CD8-positive, alpha-beta memory T cell (primary cell): ENCODE measurements around the gene XBP1. TPM values are rescaled to one million over a fixed set of nuclear protein-coding genes. Genes with fewer than 3 reads are reported as not detected.
"Not testable (repeated sequence)": the region's sequence is repeated elsewhere in the genome, so short reads cannot be mapped to it uniquely, and the experiment has no call there.

Experiments used
- CTCF ChIA-PET: fragments of 350-600 bp; sonication (Branson Sonifier 250); formaldehyde crosslinking; loops from one replicate; lab custom pipeline; 2021; ENCODE audit warnings: antibody characterized with exemption; lab: Charles Lee
- POLR2A ChIA-PET: fragments of 350-600 bp; sonication (Branson Sonifier 250); formaldehyde crosslinking; loops from one replicate; lab custom pipeline; 2021; ENCODE audit warnings: antibody characterized with exemption; lab: Charles Lee
- DNase-seq, 5 donors: peaks; one replicate each; pipeline versions ENCODE4 v3.0.0 to v3.0.0-alpha.2; 2020 to 2022; ENCODE audit warnings: mixed read lengths in 1 of 5
- H3K27ac ChIP-seq: one replicate; pipeline ENCODE4 v1.7.0; 2013; ENCODE audit warnings: low read depth, mild to moderate bottlenecking, low read length, moderate library complexity
- H3K27me3 ChIP-seq: 2 replicates; pipeline ENCODE4 v1.7.0; 2013; ENCODE audit warnings: low read length, mild to moderate bottlenecking; ENCODE audit not compliant: insufficient read depth, poor library complexity, severe bottlenecking
- H3K36me3 ChIP-seq: 2 replicates; pipeline ENCODE4 v1.7.0; 2013; ENCODE audit warnings: mild to moderate bottlenecking, low read length, moderate library complexity; ENCODE audit not compliant: insufficient read depth
- H3K4me1 ChIP-seq: 2 replicates; pipeline ENCODE4 v1.7.0; 2013; ENCODE audit warnings: mild to moderate bottlenecking, low read length, moderate library complexity; ENCODE audit not compliant: insufficient read depth
- H3K4me3 ChIP-seq: 2 replicates; pipeline ENCODE4 v1.7.0; 2013; ENCODE audit warnings: mild to moderate bottlenecking, low read length
- H3K9me3 ChIP-seq: 2 replicates; pipeline ENCODE4 v1.7.0; 2013; ENCODE audit warnings: mild to moderate bottlenecking, low read length
- H3K27ac Mint-ChIP-seq, 8 donors: one replicate each; pipeline ENCODE4 v1.8.0; 2020 to 2021; ENCODE audit warnings: mixed read lengths in 8 of 8, mild to moderate bottlenecking in 6 of 8, inconsistent platforms in 3 of 8, moderate library complexity in 3 of 8
- H3K27me3 Mint-ChIP-seq, 2 donors: one replicate each; pipeline ENCODE4 v1.8.0; 2020 to 2021; ENCODE audit warnings: mixed read lengths in 2 of 2, mild to moderate bottlenecking in 1 of 2, moderate library complexity in 1 of 2
- H3K36me3 Mint-ChIP-seq, 3 donors: one replicate each; pipeline ENCODE4 v1.8.0; 2020 to 2021; ENCODE audit warnings: mixed read lengths in 3 of 3, inconsistent platforms in 1 of 3, mild to moderate bottlenecking in 1 of 3
- H3K4me1 Mint-ChIP-seq, 3 donors: one replicate each; pipeline ENCODE4 v1.8.0; 2020 to 2021; ENCODE audit warnings: mixed read lengths in 3 of 3, inconsistent platforms in 1 of 3, mild to moderate bottlenecking in 1 of 3
- H3K4me3 Mint-ChIP-seq, 7 donors: one replicate each; pipeline ENCODE4 v1.8.0; 2020 to 2021; ENCODE audit warnings: mixed read lengths in 7 of 7, mild to moderate bottlenecking in 6 of 7, moderate library complexity in 4 of 7, inconsistent platforms in 2 of 7
- H3K9me3 Mint-ChIP-seq, 5 donors: one replicate each; pipeline ENCODE4 v1.8.0; 2020 to 2022; ENCODE audit warnings: mixed read lengths in 5 of 5, mild to moderate bottlenecking in 3 of 5, moderate library complexity in 2 of 5, inconsistent platforms in 1 of 5
- polyA plus RNA-seq: library from polyadenylated mRNA; unstranded; fragments of 300-500 nt; fragmentation: Illumina TruSeq; gene quantifications from one replicate; pipeline ENCODE4 v1.2.3, GENCODE V29; 2021
- total RNA-seq, 2 experiments: library from RNA; stranded (reverse); gene quantifications; one replicate each; pipeline ENCODE4 v1.2.3, GENCODE V29; 2021

Gene XBP1
- total and polyA plus RNA-seq, 3 experiments from 2014 or later: 67.3 to 395 (median 71.4) TPM

- H3K27me3 Mint-ChIP-seq, POLR2A ChIA-PET, H3K9me3 ChIP-seq, DNase-seq, CTCF ChIA-PET, H3K9me3 Mint-ChIP-seq, H3K36me3 ChIP-seq, H3K4me3 ChIP-seq, H3K4me3 Mint-ChIP-seq, H3K27ac ChIP-seq, H3K27me3 ChIP-seq: not testable (repeated sequence)
- H3K27ac Mint-ChIP-seq: peak overlapping the region in 2 of 8 donors; percentile 23 to 79
- peaks cover 47% of the 10 kb centered on the region for H3K4me1 ChIP-seq
- peaks cover 28 to 58% (median 37%) of the 10 kb centered on the region in 3 donors for H3K4me1 Mint-ChIP-seq
- peaks cover 2 to 11% (median 3%) of the 10 kb centered on the region in 3 donors for H3K36me3 Mint-ChIP-seq
These were observed 24.1 kb upstream of the XBP1 start for GRCh38 chr22:28824455-28824854.

- H3K27ac ChIP-seq: no peak overlapping the region
- peak overlapping the region in 5 of 7 donors; percentile 21 to 68 (median 59) for H3K4me3 Mint-ChIP-seq
- CTCF ChIA-PET: interaction anchor here (1.0 kb wide), 1 partner anchor 51 kb away, joined by 3 read pairs; the partner anchor contains the start of gene CCDC117
These were observed 22.7 kb upstream of the XBP1 start for GRCh38 chr22:28822930-28823551.

GRCh38 chr22:28821452-28821851, 21.1 kb upstream of the XBP1 start:
- ChIA-PET CTCF (interaction anchor here (1.4 kb wide), 1 partner anchor 9 kb away, joined by 3 read pairs; no protein-coding TSS in a partner anchor), POLR2A (no interaction called here)
- no peaks in the 10 kb centered on the region for H3K27me3 ChIP-seq
- H3K27ac ChIP-seq: no peak overlapping the region
- no peaks in the 10 kb centered on the region for H3K9me3 Mint-ChIP-seq
- no peaks in the 10 kb centered on the region for H3K9me3 ChIP-seq
- H3K36me3 ChIP-seq: no peaks in the 10 kb centered on the region
- peaks cover 42 to 68% (median 49%) of the 10 kb centered on the region in 3 donors for H3K4me1 Mint-ChIP-seq
- DNase-seq: no peak
- peaks cover 2 to 14% (median 3%) of the 10 kb centered on the region in 3 donors for H3K36me3 Mint-ChIP-seq
- peaks cover 63% of the 10 kb centered on the region for H3K4me1 ChIP-seq
- H3K27ac Mint-ChIP-seq: peak overlapping the region in 4 of 8 donors; percentile 26 to 52 (median 36)
- no peak overlapping the region for H3K4me3 Mint-ChIP-seq
- peaks cover 0 to 1% of the 10 kb centered on the region in 2 donors for H3K27me3 Mint-ChIP-seq
- H3K4me3 ChIP-seq: no peak overlapping the region

More at GRCh38 chr22:28822930-28823551, 22.7 kb upstream of the XBP1 start:
- peak in 2 of 5 donors; percentile 42 to 82 for DNase-seq
- H3K4me1 Mint-ChIP-seq: peaks cover 37 to 66% (median 45%) of the 10 kb centered on the region in 3 donors
- POLR2A ChIA-PET: interaction anchor here (1.2 kb wide), 1 partner anchor 23 kb away, joined by 5 read pairs; the partner anchor contains the start of gene XBP1
- Histone ChIP-seq H3K4me1 (peaks cover 54% of the 10 kb centered on the region), H3K4me3 (no peak overlapping the region), H3K27me3 (no peaks in the 10 kb centered on the region), H3K36me3 (no peaks in the 10 kb centered on the region), H3K9me3 (no peaks in the 10 kb centered on the region)
- peak overlapping the region in 7 of 8 donors; percentile 76 to 95 (median 89) for H3K27ac Mint-ChIP-seq
- H3K9me3 Mint-ChIP-seq: no peaks in the 10 kb centered on the region
- peaks cover 0 to 1% of the 10 kb centered on the region in 2 donors for H3K27me3 Mint-ChIP-seq
- H3K36me3 Mint-ChIP-seq: peaks cover 2 to 11% (median 3%) of the 10 kb centered on the region in 3 donors

GRCh38 chr22:28820885-28821284, 20.5 kb upstream of the XBP1 start:
- Histone ChIP-seq H3K9me3 (no peaks in the 10 kb centered on the region), H3K4me1 (peaks cover 63% of the 10 kb centered on the region), H3K36me3 (no peaks in the 10 kb centered on the region), H3K4me3 (no peak overlapping the region), H3K27ac (no peak overlapping the region), H3K27me3 (no peaks in the 10 kb centered on the region)
- ChIA-PET CTCF (interaction anchor here (1.0 to 1.4 kb wide), 2 partner anchors 9 kb away, joined by 3 read pairs; no protein-coding TSS in a partner anchor), POLR2A (no interaction called here)
- H3K36me3 Mint-ChIP-seq: peaks cover 2 to 14% (median 3%) of the 10 kb centered on the region in 3 donors
- H3K9me3 Mint-ChIP-seq: no peaks in the 10 kb centered on the region
- no peak for DNase-seq
- H3K27ac Mint-ChIP-seq: peak overlapping the region in 3 of 8 donors; percentile 45 to 86 (median 69)
- peaks cover 42 to 65% (median 47%) of the 10 kb centered on the region in 3 donors for H3K4me1 Mint-ChIP-seq
- peaks cover 0 to 1% of the 10 kb centered on the region in 2 donors for H3K27me3 Mint-ChIP-seq
- no peak overlapping the region for H3K4me3 Mint-ChIP-seq

GRCh38 chr22:28819253-28820096, 19.1 kb upstream of the XBP1 start:
- Mint-ChIP-seq H3K27ac (peak overlapping the region in 5 of 8 donors; percentile 23 to 75 (median 64)), H3K4me1 (peaks cover 51 to 72% (median 60%) of the 10 kb centered on the region in 3 donors), H3K27me3 (peaks cover 0 to 1% of the 10 kb centered on the region in 2 donors), H3K9me3 (no peaks in the 10 kb centered on the region), H3K4me3 (peak overlapping the region in 2 of 7 donors; percentile 19 to 26), H3K36me3 (peaks cover 4 to 21% (median 13%) of the 10 kb centered on the region in 3 donors)
- no peaks in the 10 kb centered on the region for H3K9me3 ChIP-seq
- no peaks in the 10 kb centered on the region for H3K36me3 ChIP-seq
- H3K4me1 ChIP-seq: peaks cover 72% of the 10 kb centered on the region
- no peak overlapping the region for H3K27ac ChIP-seq
- ChIA-PET CTCF (interaction anchor here (0.8 to 1.4 kb wide), 6 partner anchors 7 to 218 kb away, joined by 3 to 10 read pairs (median 4); partner anchors contain the start of gene XBP1), POLR2A (interaction anchor here (0.6 to 0.7 kb wide), 2 partner anchors 19 to 137 kb away, joined by 3 to 9 read pairs; partner anchors contain the start of gene XBP1)
- no peaks in the 10 kb centered on the region for H3K27me3 ChIP-seq
- DNase-seq: no peak
- no peak overlapping the region for H3K4me3 ChIP-seq

GRCh38 chr22:28817919-28818859, 17.8 kb upstream of the XBP1 start:
- peaks cover 0 to 1% of the 10 kb centered on the region in 2 donors for H3K27me3 Mint-ChIP-seq
- H3K36me3 Mint-ChIP-seq: peaks cover 4 to 26% (median 13%) of the 10 kb centered on the region in 3 donors
- POLR2A ChIA-PET: no interaction called here
- H3K9me3 Mint-ChIP-seq: no peaks in the 10 kb centered on the region
- peaks cover 59 to 80% (median 69%) of the 10 kb centered on the region in 3 donors for H3K4me1 Mint-ChIP-seq
- peak overlapping the region in 5 of 8 donors; percentile 33 to 94 (median 64) for H3K27ac Mint-ChIP-seq
- peak overlapping the region in 3 of 7 donors; percentile 27 to 49 (median 34) for H3K4me3 Mint-ChIP-seq
- Histone ChIP-seq H3K9me3 (no peaks in the 10 kb centered on the region), H3K27ac (no peak overlapping the region), H3K27me3 (no peaks in the 10 kb centered on the region), H3K4me3 (no peak overlapping the region), H3K4me1 (peaks cover 79% of the 10 kb centered on the region), H3K36me3 (no peaks in the 10 kb centered on the region)
- CTCF ChIA-PET: interaction anchor here (0.8 to 1.3 kb wide), 4 partner anchors 11 to 217 kb away, joined by 3 to 10 read pairs (median 4); no protein-coding TSS in a partner anchor
- no peak for DNase-seq

GRCh38 chr22:28817064-28817463, 16.7 kb upstream of the XBP1 start:
- peaks cover 0 to 1% of the 10 kb centered on the region in 2 donors for H3K27me3 Mint-ChIP-seq
- H3K27ac ChIP-seq: no peak overlapping the region
- H3K9me3 Mint-ChIP-seq: no peaks in the 10 kb centered on the region
- H3K36me3 ChIP-seq: no peaks in the 10 kb centered on the region
- H3K4me1 ChIP-seq: peaks cover 79% of the 10 kb centered on the region
- peaks cover 61 to 80% (median 71%) of the 10 kb centered on the region in 3 donors for H3K4me1 Mint-ChIP-seq
- no peak overlapping the region for H3K4me3 Mint-ChIP-seq
- DNase-seq: no peak
- POLR2A ChIA-PET: no interaction called here
- CTCF ChIA-PET: interaction anchor here (3.7 kb wide), 1 partner anchor 13 kb away, joined by 16 read pairs; no protein-coding TSS in a partner anchor
- no peak overlapping the region for H3K27ac Mint-ChIP-seq
- peaks cover 4 to 18% (median 10%) of the 10 kb centered on the region in 3 donors for H3K36me3 Mint-ChIP-seq
- H3K4me3 ChIP-seq: no peak overlapping the region
- H3K9me3 ChIP-seq: no peaks in the 10 kb centered on the region
- H3K27me3 ChIP-seq: no peaks in the 10 kb centered on the region
